ENCODE data around the gene SAT1.

The SAT1 gene

DNA sequence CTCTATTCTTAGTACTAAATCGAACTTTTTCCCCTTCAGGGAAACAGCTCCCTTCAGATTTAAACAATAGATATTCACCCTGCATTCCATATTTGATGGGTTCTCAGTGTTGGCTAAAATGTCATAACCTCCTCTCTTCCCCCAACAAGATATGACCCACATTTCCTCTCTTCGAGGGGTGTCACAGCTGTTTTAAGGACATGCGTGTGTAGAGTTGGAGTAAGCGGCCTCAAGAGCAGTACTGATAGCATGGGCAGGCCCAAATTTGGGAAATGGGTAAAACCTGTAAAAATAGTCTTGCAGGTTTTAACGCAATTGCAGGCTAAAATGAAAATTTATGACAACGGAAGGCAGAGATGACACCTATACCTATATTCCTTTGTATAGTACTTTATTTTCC, 28.7 kb downstream of the SAT1 start:
- TF ChIP-seq GATA3 (IDR thresholded peaks at IDR 0.05; ENCODE audit: low read depth, low read length) (no peak), GATA2 (IDR thresholded peaks at IDR 0.05; ENCODE audit: low read depth, low read length) (no peak)

DNA sequence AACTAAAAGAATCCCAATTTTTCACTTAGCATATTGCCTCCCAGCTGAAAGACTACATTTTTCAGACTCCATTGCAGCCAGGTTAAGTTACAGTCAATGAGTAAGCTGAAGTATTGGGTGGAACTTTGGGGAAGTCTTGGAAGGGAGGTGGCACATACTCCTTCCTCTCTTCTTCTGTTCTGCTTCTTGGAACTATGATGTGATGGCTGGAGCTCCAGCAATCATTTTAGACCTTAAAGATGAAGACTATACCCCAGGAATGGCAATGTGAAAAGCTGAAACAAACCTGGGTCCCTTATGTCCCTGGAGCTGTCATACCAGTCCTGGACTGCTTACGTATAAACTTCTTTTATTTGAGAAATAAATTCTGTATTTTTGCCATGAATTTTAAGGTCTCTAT, 30.8 kb downstream of the SAT1 start:
- no peak for TF ChIP-seq GATA2 (IDR thresholded peaks at IDR 0.05; ENCODE audit: low read depth, low read length)
- no peak for TF ChIP-seq GATA3 (IDR thresholded peaks at IDR 0.05; ENCODE audit: low read depth, low read length)

DNA sequence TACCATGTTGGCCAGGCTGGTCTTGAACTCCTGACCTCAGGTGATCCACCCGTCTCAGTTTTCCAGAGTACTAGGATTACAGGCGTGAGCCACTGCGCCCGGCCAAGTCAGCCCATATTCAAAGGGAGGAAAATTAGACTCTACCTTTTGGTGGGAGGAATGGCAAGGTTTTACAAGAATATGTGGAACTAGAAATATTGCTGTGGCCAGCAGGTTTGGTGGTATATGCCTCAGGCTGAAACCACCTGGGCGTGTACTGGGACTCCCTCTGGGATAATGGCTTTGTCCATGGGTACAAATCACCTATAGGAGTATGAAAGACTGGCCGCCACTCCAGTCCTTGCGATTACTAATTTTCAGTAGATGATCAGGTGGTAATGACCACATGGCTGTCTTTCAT, 32.4 kb downstream of the SAT1 start:
- TF ChIP-seq GATA3 (IDR thresholded peaks at IDR 0.05; ENCODE audit: low read depth, low read length): no peak
- no peak for TF ChIP-seq GATA2 (IDR thresholded peaks at IDR 0.05; ENCODE audit: low read depth, low read length)

DNA sequence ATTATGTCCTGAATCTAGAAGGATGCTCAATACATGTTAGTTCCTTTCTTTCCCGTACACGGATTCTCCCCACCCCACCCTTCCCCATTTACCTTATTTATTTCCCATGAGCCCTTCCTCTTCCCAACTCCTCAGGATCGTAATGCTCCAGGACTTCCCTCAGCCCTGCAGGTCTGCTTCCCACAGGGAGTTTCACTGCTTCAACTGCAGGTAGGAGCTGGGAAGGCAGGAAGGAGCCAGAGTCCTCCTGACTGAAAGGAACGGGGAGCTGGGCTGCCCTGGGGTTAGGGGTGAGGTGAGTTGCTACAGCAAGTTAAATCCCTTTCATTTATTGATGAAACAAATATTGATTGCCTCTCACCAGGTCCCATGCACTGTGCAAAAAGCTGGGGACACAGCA, 33.2 kb downstream of the SAT1 start:
- TF ChIP-seq GATA3 (IDR thresholded peaks at IDR 0.05; ENCODE audit: low read depth, low read length) (no peak), GATA2 (IDR thresholded peaks at IDR 0.05; ENCODE audit: low read depth, low read length) (no peak)

DNA sequence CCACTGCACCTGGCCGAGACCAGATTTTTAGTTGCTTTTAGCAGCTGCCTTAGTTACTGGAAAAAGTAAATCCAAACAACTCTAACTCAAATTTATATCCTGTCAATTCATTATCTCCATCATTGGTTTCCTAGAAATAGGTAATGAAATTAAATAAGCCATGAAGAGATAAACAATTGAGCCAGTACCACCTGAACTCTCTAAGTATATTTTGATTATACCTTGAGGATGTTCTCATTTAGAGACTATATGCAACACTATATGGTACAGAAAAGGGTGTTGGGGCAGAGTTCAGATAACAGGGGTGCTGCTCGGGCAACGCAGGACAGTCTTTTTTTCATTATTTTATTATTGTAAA, 35.0 kb downstream of the SAT1 start:
- TF ChIP-seq GATA3 (IDR thresholded peaks at IDR 0.05; ENCODE audit: low read depth, low read length) (no peak), GATA2 (IDR thresholded peaks at IDR 0.05; ENCODE audit: low read depth, low read length) (no peak)

DNA sequence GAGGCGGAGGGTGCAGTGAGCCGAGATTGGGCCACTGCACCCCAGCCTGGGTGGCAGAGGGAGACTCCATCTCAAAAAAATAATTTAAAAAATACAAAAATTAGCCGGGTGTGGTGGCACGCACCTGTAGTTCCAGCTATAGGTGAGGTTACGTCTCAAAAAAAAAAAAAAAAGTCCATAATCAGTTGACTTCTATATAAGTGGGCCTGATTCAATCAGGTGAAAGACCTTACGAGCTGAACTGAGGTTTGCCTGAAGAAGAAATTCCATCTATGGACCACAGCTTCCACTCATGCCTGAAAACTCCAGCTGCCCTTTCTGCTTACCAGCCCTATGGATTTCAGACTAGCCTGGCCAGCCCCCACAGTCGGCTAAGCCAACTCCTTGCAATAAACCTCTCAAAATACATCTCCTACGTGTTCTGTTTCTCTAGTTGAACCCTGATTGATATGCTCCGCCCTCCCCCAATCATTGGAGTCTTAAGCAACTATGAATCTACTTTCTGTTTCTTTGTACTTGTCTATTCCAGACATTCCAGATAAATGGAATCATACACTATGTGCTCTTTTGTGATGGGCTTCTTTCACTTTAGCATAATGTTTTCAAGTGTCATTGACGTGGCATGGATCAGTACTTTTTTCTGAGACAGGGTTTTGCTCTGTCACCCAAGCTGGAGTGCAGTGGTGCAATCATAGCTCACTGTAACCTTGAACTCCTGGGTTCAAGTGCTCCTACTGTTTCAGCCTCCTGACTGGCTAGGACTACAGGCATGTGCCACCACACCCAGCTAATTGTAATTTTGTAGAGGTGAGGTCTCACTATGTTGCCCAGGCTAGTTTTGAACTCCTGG, 36.6 kb downstream of the SAT1 start:
- TF ChIP-seq GATA2 (IDR thresholded peaks at IDR 0.05; ENCODE audit: low read depth, low read length) (no peak), GATA3 (IDR thresholded peaks at IDR 0.05; ENCODE audit: low read depth, low read length) (no peak)

DNA sequence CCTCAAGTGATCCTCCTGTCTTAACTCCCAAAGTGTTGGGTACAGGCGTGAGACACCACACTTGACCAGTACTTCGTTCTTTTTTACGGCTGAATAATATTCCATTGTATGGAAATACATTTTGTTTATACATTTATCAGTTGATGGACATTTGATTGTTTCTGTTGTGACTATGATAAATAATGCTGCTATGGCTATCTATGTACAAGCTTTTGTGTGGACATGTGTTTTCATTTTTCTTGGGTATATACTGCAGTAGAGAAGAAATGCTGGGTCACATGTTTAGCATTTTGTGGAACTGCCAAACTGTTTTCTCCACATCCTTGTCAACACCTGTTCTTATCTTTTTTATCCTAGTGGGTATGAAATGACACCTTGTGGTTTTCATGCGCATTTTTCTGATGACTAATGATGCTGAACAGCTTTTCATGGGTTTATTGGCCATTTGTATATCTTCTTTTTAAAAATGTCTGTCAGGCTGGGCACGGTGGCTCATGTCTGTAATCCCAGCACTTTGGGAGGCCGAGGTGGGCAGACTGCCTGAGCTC, 37.3 kb downstream of the SAT1 start:
- TF ChIP-seq GATA3 (IDR thresholded peaks at IDR 0.05; ENCODE audit: low read depth, low read length): no peak
- TF ChIP-seq GATA2 (IDR thresholded peaks at IDR 0.05; ENCODE audit: low read depth, low read length): no peak

DNA sequence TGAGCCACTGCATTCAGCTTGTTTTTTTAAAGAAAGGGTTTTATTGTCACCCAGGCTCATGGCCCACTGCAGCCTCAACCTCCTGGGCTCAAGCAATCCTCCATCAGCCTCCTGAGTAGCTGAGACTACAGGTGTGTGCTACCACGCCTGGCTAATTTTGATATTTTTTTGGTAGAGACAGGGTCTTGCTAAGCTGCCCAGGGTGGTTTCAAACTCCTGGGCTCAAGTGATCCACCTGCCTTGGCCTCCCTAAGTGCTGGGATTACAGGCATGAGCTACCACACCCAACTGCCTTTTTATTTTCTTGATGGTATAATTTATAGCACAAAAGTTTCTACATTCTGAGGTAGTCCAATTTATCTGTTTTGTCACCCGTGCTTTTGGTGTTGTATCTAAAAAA, 38.9 kb downstream of the SAT1 start:
- no peak for TF ChIP-seq GATA3 (IDR thresholded peaks at IDR 0.05; ENCODE audit: low read depth, low read length)
- no peak for TF ChIP-seq GATA2 (IDR thresholded peaks at IDR 0.05; ENCODE audit: low read depth, low read length)

DNA sequence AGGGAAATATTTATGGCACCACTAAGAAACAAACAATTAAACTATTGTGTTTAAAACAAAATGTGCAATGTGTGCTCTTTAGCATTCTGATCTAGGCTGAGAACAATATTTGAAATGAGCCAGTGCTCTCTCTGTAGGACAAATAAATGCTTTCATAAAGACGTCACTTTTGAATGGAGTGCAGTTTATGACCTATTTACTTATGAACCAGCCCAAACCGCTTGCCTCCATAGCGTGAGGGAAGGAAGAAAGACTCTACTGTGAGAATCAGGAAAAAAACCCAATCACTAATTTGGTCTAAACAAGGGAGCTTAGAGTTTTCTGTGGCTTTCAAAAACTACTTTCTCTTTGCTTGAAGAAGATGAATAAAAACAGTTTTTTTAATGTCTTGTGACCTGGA, 39.4 kb downstream of the SAT1 start:
- no peak for TF ChIP-seq GATA2 (IDR thresholded peaks at IDR 0.05; ENCODE audit: low read depth, low read length)

DNA sequence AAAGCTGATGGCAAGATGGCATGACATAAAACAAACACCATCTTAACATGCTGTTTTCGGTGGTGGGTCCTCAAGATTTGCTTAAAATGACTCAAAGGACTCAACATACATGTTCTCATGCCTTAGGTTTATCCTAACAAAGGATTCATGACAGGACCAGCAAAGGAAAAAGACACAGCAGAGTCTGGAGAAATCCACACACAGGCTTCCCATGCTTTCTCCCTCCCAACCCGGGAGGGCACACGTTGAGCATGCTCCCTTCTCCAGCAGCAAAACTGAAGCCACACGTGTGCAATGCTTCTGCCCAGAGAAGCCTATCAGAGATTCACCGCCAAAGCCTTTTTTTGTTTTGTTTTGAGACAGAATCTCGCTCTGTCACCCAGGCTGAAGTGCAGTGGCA, 39.9 kb downstream of the SAT1 start:
- no peak for TF ChIP-seq GATA3 (IDR thresholded peaks at IDR 0.05; ENCODE audit: low read depth, low read length)
- no peak for TF ChIP-seq GATA2 (IDR thresholded peaks at IDR 0.05; ENCODE audit: low read depth, low read length)

DNA sequence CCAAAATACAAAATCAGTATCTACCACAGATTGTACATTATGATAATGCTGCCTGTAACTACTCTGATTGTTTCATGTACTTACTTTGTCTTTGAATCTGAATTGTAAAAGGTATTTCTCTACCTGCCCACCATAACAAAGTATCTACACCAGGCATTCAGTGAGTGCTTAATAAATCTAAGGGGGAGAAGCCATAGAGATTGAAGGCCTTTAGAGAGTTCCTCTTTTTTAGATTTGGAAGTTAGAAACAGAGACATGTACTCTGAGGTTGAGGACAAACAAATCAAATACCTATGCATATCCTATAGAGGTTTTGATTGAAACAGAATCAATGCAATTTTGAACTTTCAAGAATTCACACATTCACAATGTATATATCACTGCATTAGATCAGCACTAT, 42.7 kb downstream of the SAT1 start:
- TF ChIP-seq GATA3 (IDR thresholded peaks at IDR 0.05; ENCODE audit: low read depth, low read length): no peak
- TF ChIP-seq GATA2 (IDR thresholded peaks at IDR 0.05; ENCODE audit: low read depth, low read length): no peak

DNA sequence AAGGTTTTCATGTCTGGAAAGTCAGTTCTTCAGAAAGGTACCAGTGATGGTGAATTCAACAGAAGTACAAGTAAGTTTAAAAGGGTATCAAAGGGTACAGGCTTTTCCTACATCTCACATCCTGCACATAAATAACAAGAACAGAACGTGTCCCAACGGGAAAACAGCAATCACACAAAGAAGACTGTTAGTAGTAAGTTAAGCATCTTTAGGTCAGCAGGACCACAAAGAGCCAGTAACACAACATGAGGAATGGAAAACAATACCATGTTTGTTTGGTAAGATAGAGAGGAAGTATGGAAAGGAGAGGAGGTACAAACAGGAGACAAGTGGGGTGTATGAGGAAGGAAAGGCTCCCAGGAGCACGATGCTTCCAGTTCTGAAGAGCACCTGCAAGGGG, 43.2 kb downstream of the SAT1 start:
- TF ChIP-seq GATA3 (IDR thresholded peaks at IDR 0.05; ENCODE audit: low read depth, low read length) (no peak), GATA2 (IDR thresholded peaks at IDR 0.05; ENCODE audit: low read depth, low read length) (no peak)

DNA sequence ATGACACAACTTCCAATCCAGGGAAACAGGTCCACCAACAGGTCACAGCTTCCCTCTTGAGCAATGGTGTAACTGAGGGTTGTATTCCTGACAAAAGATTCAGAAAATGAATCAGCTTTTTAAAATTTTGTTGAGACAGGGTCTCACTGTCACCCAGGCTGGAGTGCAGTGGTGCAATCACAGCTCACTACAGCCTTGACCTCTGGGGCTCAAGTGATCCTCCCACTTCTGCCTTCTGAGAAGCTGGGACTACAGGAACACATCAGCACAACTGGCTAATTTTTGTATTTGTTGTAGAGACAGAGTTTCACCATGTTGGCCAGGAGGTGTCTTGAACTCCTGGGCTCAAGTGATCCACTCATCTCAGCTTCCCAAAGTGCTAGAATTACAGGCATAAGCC, 43.7 kb downstream of the SAT1 start:
- TF ChIP-seq GATA3 (IDR thresholded peaks at IDR 0.05; ENCODE audit: low read depth, low read length): no peak
- TF ChIP-seq GATA2 (IDR thresholded peaks at IDR 0.05; ENCODE audit: low read depth, low read length): no peak

DNA sequence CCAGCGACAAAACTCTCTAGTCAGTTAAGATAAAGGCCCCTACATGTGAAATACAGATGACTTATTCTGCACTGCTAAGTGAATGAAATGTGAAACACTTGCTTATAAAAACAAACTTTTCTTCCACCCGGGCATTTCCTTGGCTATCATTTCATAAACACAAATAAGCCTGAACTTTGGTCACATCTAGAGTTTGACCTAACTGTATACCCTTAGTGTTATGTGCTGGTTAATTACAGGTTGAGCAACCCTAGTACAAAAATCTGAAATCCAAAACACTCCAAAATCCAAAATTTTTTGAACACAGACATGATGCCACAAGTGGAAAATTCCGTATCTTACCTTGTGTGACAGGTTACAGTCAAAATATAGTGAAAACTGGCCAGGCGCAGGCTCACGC, 45.9 kb downstream of the SAT1 start:
- no peak for TF ChIP-seq GATA2 (IDR thresholded peaks at IDR 0.05; ENCODE audit: low read depth, low read length)
- no peak for TF ChIP-seq GATA3 (IDR thresholded peaks at IDR 0.05; ENCODE audit: low read depth, low read length)

DNA sequence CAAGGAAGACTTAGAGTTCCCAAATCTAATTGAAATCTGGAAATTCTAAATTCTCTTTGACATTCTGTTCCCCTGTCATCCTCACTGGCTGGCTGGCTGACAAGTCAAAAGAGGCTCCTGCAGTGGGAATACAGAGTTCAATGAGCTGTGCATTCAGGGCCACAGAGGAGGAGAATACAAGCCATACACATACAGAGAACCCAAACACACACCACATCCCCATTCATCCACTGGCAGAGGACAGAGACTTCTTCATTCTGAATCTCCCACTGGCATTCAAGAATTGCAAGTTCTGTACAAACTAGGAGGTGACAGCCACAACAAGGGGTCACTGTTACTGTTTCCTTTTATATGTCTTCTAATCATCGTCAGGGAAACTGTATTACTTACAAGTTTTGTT, 49.7 kb downstream of the SAT1 start:
- TF ChIP-seq GATA3 (IDR thresholded peaks at IDR 0.05; ENCODE audit: low read depth, low read length): no peak
- no peak for TF ChIP-seq GATA2 (IDR thresholded peaks at IDR 0.05; ENCODE audit: low read depth, low read length)
